T-helper 22 cell (primary cell): ENCODE measurements around the gene SLC17A7.
A peak's percentile ranks its signal among the peaks of the same experiment; 100 is the strongest.

Experiments used
- DNase-seq: peaks from one replicate; pipeline ENCODE4 v3.0.0-alpha.2; 2020; ENCODE audit warnings: low read depth

SLC17A7 gene

GRCh38 chr19:49443366-49444099 lies 2.2 kb upstream of the SLC17A7 start:
- peak; percentile 84 for DNase-seq

DNA sequence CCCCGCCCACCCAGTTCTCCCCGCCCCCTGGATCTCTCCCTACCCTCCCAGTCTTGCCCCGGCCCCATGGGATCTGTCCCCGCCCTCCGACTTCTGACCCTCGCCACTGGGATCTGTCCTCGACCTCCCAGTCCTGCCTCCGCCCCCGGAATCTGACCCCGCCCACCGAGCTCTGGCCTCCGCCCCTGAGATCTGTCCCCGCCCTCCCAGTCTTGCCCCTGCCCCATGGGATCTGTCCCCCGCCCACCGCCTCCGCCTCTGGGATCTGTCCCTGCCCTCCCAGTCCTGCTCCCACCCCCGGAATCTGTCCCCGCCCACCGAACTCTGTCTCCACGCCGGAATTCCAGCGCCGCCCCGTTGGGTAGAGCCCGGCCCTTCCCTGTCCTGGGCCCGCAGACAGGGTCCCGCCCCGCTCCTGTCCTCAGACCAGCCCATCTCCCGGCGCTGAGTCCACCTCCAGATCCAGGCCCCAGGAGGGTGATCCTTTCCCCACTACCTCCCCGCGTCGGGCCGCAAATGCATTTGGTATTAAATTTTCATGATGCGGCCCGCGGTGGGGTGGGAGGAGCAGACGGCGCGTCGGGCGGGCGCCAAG lies 1.5 kb upstream of the SLC17A7 start:
- DNase-seq = peak; percentile 47

GRCh38 chr19:49442354-49442753 lies 1.0 kb upstream of the SLC17A7 start:
- no peak for DNase-seq

- no peak for DNase-seq
Observed at GRCh38 chr19:49441960-49442350, 628 bp upstream of the SLC17A7 start.

GRCh38 chr19:49440439-49441209 lies 703 bp downstream of the SLC17A7 start:
- no peak for DNase-seq

DNA sequence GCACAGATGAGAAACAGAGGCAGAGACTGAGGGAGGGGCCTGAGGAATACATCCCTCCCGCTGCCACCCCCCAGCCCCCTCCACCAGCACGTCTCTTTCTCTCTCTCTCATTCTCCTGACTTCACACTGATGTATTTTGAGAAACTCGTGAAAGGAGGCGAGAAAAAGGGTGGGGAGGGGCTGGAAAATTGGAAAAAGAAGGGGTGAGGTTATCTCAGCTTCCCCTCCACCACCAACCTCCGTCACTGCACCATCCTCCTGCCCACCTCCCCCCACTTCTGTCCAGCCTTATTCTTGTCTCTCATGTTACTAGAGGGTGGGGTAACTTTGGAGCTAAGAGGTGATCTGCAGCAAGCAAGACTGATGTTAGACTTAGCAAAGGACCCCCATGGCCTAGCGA lies 1.5 kb downstream of the SLC17A7 start:
- DNase-seq = no peak

GRCh38 chr19:49438261-49438660 lies 3.1 kb downstream of the SLC17A7 start:
- no peak for DNase-seq

- no peak for DNase-seq
Observed at GRCh38 chr19:49437231-49437630, 4.1 kb downstream of the SLC17A7 start.

GRCh38 chr19:49436381-49437017 lies 4.8 kb downstream of the SLC17A7 start:
- peak; percentile 31 for DNase-seq

- no peak for DNase-seq
Observed at GRCh38 chr19:49435670-49436069, 5.7 kb downstream of the SLC17A7 start.

- DNase-seq = no peak
Observed at GRCh38 chr19:49434907-49435583, 6.3 kb downstream of the SLC17A7 start.

- no peak for DNase-seq
Observed at GRCh38 chr19:49433240-49433901, 8.0 kb downstream of the SLC17A7 start.

- no peak for DNase-seq
Observed at GRCh38 chr19:49432141-49433073, 8.9 kb downstream of the SLC17A7 start.

- DNase-seq = no peak
Observed at GRCh38 chr19:49431330-49431749, 10.0 kb downstream of the SLC17A7 start.

DNA sequence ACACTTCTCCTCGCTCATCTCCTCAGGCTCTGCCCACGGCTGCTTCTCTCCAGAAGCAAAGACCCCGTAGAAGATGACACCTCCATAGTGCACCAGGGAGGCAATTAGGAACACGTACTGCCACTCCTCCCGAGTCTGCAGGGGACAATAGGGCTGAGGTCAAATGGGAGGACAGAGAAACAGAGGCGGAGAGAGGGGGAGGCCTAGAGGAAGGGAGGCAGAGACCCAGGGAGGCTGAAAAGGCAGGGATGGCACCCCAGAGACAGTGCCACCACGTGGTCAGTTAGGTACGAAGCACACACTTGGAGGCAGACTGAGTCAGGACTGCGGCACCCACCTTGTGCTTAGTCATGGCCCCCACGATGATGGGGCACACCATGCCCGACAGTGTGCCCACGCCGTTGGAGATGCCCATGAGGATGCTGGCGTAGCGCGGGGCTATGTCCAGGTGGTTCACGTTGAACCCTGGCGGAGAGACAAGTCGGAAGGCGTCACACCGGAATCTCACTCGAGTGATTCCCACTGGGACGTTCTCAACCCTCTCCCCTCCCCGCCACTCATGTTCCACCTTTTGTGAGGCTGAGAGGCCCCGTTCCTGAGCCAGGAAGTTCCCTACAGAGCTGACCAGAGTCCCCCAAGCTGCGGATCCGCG lies 10.5 kb downstream of the SLC17A7 start:
- no peak for DNase-seq

GRCh38 chr19:49430172-49430677 lies 11.1 kb downstream of the SLC17A7 start:
- no peak for DNase-seq

DNA sequence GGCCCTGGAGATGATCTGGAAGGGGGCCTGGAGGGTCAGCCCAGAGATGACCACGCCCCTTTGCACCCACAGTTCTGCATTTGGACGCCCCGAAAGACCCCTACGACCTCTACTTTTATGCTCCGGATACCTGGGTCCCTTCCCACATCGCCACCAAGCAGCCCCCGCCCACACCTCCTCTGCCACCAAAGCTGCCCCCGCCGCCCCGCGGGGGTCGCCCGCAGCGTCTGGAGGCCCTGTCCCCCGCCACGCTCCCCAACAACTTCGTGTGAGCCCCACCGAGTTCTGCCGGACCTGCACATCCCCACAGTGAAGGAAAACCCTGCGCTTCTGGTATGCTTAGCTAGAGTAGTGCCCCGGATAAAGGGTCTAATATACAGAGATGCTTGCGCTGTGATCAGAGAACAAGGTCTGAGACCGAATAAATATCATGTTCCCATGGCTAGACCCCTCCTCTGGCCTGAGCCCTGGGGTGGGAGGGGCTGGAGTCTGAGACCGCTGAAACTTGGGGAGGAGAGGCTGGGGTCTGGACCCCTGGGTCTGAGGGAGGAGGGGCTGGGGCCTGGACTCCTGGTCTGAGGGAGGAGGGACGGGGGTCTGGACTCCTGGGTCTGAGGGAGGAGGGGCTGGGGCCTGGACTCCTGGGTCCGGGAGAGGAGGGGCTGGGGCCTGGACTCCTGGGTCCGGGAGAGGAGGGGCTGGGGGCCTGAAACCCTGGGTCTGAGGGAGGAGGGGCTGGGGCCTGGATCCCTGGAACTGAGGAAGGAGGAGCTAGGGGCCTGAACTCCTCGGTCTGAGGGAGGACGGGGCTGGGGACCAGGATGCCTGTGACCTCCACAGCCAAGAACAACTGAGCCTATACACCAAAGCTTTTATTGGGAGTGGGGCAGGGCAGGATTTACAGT lies 12.5 kb downstream of the SLC17A7 start:
- no peak for DNase-seq

DNA sequence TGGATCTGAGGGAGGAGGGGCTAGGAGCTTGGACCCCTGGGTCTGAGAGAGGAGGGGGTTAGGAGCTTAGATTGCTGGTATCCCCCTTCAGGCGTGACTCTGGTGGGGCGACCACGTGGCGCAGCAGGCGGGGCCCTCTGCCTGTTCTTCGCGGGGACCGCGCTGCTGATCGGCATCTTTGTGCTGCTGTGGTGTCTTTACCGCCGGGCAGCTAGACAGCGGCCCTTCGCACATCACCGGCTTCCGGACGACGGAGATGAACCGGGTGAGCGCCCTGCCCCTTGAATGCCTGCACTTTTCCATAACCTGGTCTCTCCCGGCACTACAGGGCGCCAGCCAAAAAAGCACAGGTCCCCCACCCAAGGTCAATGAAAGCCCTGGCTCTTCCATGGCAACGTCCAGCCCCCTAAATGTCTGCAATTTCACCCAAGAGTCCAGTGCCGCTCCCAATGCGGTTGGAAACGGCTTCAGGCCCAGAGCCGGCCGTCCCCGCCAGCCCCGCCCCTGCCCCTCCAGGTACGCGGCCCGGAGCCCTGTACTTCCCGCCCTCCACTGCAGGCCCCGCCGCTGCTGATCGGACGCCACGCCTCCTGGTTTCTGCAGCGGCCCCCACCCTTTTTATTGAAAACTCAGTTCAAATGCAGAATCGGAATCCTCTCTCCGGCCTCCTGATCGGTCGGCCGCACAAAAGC lies 13.3 kb downstream of the SLC17A7 start:
- DNase-seq = no peak
